HUES6 (cell line): ENCODE data around the gene NAGLU.
A peak's percentile ranks its signal among the peaks of the same experiment; 100 is the strongest.
"Not testable (repeated sequence)": the region's sequence is repeated elsewhere in the genome, so short reads cannot be mapped to it uniquely, and the experiment has no call there.

Source experiments
- H3K27ac ChIP-seq: 2 replicates; pipeline ENCODE4 v1.7.0; 2013; ENCODE audit warnings: low read depth, mild to moderate bottlenecking, low read length, inconsistent platforms
- H3K27me3 ChIP-seq: 2 replicates; pipeline ENCODE4 v1.6.1; 2013; ENCODE audit warnings: low read length; ENCODE audit not compliant: control insufficient read depth, insufficient read depth
- H3K36me3 ChIP-seq: 2 replicates; pipeline ENCODE4 v1.6.1; 2013; ENCODE audit warnings: low read length; ENCODE audit not compliant: control insufficient read depth, insufficient read depth
- H3K4me1 ChIP-seq: 2 replicates; pipeline ENCODE4 v1.6.1; 2013; ENCODE audit warnings: low read length; ENCODE audit not compliant: control insufficient read depth, insufficient read depth
- H3K4me3 ChIP-seq: 2 replicates; pipeline ENCODE4 v1.5.1; 2013; ENCODE audit warnings: low read depth, low read length
- H3K9ac ChIP-seq: one replicate; pipeline ENCODE4 v1.6.1; 2013; ENCODE audit warnings: mild to moderate bottlenecking, low read length
- H3K9me3 ChIP-seq: 2 replicates; pipeline ENCODE4 v1.6.1; 2013; ENCODE audit warnings: low read depth, low read length; ENCODE audit not compliant: control insufficient read depth, insufficient read depth

Gene NAGLU

DNA sequence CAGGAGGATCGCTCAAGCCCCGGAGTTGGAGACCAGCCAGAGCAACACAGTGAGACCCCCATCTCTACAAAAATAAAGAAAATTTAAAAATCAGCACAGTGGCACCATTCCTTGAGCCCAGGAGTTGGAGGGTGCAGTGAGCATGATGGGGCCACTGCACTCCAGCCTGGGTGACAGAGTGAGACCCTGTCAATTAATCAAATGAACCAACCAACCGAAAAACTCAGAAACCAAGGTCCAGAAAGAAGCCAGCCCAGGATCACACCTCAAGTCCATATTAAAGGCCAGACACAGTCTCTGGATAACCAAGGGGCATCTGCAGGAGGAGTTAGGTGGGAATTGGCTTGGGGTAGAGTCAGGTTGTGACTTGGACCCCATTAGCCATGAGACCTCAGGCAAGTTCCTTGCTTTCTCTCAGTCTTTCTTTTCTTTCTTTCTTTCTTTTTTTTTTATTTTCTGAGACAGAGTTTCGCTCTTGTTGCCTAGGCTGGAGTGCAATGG lies 19.1 kb downstream of the NAGLU start:
- no peaks in the 10 kb centered on the region for H3K9me3 ChIP-seq
- peak overlapping the region; percentile 95 for H3K4me3 ChIP-seq
- no peaks in the 10 kb centered on the region for H3K36me3 ChIP-seq
- H3K4me1 ChIP-seq, result peaks cover 16% of the 10 kb centered on the region
- H3K27ac ChIP-seq, result 0 out of 2 replicates have a peak overlapping the region, but pooled peaks have one; percentile 24
- no peaks in the 10 kb centered on the region for H3K27me3 ChIP-seq
- peak overlapping the region; percentile 81 for H3K9ac ChIP-seq

DNA sequence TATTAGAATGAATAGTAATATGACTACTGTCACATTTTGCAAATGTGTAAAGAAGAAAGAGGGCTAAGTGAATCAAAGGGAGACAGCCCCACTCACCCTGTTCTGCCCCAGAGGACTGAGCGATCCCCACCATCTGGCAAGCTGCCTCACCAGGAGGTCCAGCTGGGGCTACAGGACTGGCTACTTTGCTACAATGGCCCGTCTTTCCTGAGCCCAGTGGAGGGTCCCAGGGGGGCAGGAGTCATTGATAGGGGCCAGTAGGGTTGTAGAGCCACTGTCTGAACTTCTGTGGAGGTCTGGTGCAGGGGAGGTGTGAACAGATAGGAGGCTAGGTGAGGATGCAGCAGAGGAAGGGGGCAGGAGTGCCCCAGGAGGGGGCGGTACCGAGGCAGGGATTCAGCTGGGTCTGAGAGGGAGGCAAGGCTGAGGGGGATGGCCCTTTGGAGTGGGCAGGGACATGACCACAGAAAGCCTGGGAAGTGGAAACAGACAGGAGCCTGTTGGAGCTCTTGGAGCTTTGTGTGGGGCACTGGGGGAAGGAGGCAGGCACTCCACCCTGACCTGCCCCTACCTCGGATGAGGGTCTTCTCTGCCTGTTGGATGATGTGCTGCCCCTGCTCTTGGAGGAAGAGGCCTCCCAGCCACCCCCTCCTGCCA lies 20.0 kb downstream of the NAGLU start:
- H3K9me3 ChIP-seq, H3K27ac ChIP-seq, H3K4me3 ChIP-seq, H3K36me3 ChIP-seq, H3K27me3 ChIP-seq, H3K9ac ChIP-seq: not testable (repeated sequence)
- H3K4me1 ChIP-seq, result peaks cover 16% of the 10 kb centered on the region

DNA sequence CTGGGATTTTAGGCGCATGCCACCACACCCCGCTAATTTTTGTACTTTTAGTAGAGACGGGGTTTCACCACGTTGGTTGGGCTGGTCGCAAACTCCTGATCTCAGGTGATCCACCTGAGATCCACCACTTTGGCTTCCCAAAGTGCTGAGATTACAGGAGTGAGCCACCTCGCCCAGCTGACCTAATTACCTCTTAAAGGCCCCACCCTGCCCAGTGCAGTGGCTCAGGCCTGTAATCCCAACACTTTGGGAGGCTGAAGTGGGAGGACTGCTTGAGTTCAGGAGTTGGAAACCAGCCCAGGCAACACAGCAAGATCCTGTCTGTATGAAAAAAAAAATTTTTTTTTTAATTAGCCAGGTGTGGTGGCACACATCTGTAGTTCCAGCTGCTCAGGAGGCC lies 23.0 kb downstream of the NAGLU start:
- H3K9me3 ChIP-seq, result no peaks in the 10 kb centered on the region
- H3K27me3 ChIP-seq, result no peaks in the 10 kb centered on the region
- H3K4me3 ChIP-seq, result no peak overlapping the region
- H3K36me3 ChIP-seq, result peaks cover 9% of the 10 kb centered on the region
- no peak overlapping the region for H3K27ac ChIP-seq
- peaks cover 18% of the 10 kb centered on the region for H3K4me1 ChIP-seq
- no peak overlapping the region for H3K9ac ChIP-seq

DNA sequence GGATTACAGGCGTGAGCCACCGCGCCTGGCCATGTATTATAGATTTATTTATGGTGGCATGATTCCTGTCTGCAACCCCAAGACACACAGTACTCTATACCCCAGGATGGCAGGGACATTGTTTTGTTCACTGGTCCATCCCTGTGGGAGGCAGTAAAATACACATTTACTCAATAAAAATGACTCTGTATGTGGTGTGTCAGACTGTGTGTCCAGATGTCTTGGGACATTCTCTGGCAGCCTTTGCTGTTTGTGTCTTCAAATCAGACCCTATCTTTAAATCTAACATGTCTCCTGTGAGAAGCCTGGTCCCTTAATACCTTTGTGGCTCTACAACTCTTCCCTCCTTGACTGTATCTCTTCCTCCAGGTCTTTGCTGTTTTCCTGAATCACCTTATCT lies 24.2 kb downstream of the NAGLU start:
- Histone ChIP-seq H3K9ac (no peak overlapping the region), H3K9me3 (no peaks in the 10 kb centered on the region)

DNA sequence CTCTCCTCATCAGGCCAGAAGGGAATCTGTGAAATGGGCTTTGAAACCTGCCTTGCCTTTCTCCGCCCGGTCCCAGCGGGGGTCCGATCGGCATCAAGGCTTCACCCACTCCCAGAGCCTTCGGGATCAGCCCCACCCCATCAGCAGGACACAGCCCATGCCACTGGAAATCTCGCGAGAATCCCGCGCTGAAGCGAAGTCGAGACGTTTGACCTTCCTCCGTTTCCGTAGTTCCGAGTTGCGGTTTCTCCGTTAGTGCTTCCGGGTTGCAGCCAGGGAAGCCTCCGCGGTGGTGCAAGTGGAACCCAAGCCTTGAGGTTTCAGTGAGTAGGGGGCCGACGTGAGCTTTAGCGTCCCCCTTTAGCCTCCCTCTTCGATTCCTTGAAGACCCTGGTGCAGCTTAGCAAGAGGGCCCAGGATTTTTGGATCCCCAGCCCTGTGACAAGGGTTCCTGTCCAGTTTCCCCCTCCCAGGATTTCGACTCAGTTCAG lies 25.9 kb downstream of the NAGLU start, which contains the start of gene COASY:
COASY (plus strand) TSS at position 252 of the 491 bp plus-strand sequence. CDS start 475 bp downstream, outside the sequence.
- Histone ChIP-seq H3K4me3 (peak within 1 kb of the TSS; percentile 81), H3K4me1 (peaks cover 15% of the 10 kb centered on the region), H3K9me3 (no peaks in the 10 kb centered on the region), H3K27me3 (no peaks in the 10 kb centered on the region), H3K36me3 (peaks cover 31% of the 10 kb centered on the region), H3K27ac (peak within 1 kb of the TSS; percentile 21; the same call in 1 of the 2 replicates), H3K9ac (peak within 1 kb of the TSS; percentile 92)

More for the DNA sequence above, 24.2 kb downstream of the NAGLU start:
- Histone ChIP-seq H3K36me3 (peaks cover 20% of the 10 kb centered on the region), H3K4me1 (peaks cover 15% of the 10 kb centered on the region), H3K4me3 (no peak overlapping the region), H3K27me3 (no peaks in the 10 kb centered on the region), H3K27ac (no peak overlapping the region)

DNA sequence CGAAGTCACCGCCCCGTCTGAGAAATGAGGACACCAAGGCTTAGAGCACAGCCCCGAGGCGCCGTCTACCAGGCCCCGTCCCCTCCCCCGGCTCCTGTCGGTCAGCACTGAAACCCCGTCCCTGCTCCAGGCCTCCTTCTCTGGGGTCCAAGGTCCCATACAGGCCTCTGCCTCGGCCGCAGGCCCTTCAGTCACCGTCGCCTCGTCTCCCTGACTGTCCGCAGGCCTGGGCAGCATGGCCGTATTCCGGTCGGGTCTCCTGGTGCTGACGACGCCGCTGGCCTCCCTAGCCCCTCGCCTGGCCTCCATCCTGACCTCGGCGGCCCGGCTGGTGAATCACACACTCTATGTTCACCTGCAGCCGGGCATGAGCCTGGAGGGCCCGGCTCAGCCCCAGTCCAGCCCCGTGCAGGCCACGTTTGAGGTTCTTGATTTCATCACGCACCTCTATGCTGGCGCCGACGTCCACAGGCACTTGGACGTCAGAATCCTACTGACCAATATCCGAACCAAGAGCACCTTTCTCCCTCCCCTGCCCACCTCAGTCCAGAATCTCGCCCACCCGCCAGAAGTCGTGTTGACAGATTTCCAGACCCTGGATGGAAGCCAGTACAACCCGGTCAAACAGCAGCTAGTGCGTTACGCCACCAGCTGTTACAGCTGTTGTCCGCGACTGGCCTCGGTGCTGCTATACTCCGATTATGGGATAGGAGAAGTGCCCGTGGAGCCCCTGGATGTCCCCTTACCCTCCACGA lies 26.5 kb downstream of the NAGLU start:
- Histone ChIP-seq H3K9me3 (no peaks in the 10 kb centered on the region), H3K27me3 (no peaks in the 10 kb centered on the region), H3K27ac (peak overlapping the region; percentile 21; the same call in 1 of the 2 replicates), H3K9ac (peak overlapping the region; percentile 92), H3K36me3 (peaks cover 31% of the 10 kb centered on the region), H3K4me3 (peak overlapping the region; percentile 81), H3K4me1 (peaks cover 17% of the 10 kb centered on the region)

DNA sequence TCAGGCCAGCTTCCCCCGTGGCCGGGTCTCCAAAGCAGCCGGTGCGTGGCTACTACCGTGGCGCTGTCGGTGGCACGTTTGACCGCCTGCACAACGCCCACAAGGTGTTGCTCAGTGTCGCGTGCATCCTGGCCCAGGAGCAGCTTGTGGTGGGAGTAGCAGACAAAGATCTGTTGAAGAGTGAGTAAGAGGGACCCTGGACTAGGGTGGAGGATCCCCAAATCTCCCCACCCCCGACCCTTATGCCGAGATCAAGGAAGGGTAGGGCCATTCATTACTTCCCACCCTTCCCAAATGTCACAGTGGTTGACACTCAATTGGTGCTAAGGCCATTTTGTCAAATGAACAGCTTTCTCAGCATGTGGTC lies 27.1 kb downstream of the NAGLU start:
- peak overlapping the region; percentile 92 for H3K9ac ChIP-seq
- H3K36me3 ChIP-seq, result peaks cover 31% of the 10 kb centered on the region
- H3K27ac ChIP-seq, result no peak overlapping the region; the same call in 1 of the 2 replicates
- no peaks in the 10 kb centered on the region for H3K27me3 ChIP-seq
- no peaks in the 10 kb centered on the region for H3K9me3 ChIP-seq
- peaks cover 20% of the 10 kb centered on the region for H3K4me1 ChIP-seq
- H3K4me3 ChIP-seq, result peak overlapping the region; percentile 81

DNA sequence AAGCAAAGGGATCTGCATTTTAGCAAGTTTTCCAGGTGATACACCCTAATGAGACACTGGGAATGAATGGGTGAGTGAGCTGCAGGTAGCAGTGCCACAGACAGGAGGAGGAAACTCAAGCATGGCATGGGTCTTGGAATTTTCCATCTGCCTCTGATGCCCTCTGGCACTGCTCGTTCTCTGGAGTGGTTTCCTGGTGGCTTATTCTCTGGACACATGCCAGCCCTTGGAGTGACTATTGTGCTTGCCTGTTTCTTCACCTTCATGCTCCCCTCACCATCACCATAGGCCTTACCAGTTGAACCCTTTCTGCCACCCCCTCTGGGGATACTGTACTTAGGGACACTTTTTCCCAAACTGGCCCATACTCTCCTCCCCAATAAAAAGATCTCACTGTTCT lies 27.5 kb downstream of the NAGLU start:
- no peaks in the 10 kb centered on the region for H3K27me3 ChIP-seq
- no peaks in the 10 kb centered on the region for H3K9me3 ChIP-seq
- no peak overlapping the region for H3K27ac ChIP-seq
- H3K4me3 ChIP-seq, result peak overlapping the region; percentile 81; the same call in 1 of the 2 replicates
- peak overlapping the region; percentile 92 for H3K9ac ChIP-seq
- peaks cover 34% of the 10 kb centered on the region for H3K36me3 ChIP-seq
- peaks cover 20% of the 10 kb centered on the region for H3K4me1 ChIP-seq

DNA sequence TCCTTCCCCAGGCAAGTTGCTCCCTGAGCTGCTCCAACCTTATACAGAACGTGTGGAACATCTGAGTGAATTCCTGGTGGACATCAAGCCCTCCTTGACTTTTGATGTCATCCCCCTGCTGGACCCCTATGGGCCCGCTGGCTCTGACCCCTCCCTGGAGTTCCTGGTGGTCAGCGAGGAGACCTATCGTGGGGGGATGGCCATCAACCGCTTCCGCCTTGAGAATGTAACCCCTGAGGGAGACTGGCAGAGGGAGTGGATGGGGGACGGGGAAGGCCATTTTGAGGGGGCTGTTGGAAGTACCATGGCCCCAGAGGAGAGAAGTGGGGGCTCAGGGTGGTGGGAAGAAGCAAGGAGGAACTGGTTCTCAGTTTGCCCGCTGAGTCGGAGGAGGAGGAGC lies 27.9 kb downstream of the NAGLU start:
- H3K27ac ChIP-seq, result no peak overlapping the region
- H3K4me3 ChIP-seq, result no peak overlapping the region
- H3K27me3 ChIP-seq, result no peaks in the 10 kb centered on the region
- peaks cover 38% of the 10 kb centered on the region for H3K36me3 ChIP-seq
- H3K9ac ChIP-seq, result no peak overlapping the region
- no peaks in the 10 kb centered on the region for H3K9me3 ChIP-seq
- H3K4me1 ChIP-seq, result peaks cover 20% of the 10 kb centered on the region

DNA sequence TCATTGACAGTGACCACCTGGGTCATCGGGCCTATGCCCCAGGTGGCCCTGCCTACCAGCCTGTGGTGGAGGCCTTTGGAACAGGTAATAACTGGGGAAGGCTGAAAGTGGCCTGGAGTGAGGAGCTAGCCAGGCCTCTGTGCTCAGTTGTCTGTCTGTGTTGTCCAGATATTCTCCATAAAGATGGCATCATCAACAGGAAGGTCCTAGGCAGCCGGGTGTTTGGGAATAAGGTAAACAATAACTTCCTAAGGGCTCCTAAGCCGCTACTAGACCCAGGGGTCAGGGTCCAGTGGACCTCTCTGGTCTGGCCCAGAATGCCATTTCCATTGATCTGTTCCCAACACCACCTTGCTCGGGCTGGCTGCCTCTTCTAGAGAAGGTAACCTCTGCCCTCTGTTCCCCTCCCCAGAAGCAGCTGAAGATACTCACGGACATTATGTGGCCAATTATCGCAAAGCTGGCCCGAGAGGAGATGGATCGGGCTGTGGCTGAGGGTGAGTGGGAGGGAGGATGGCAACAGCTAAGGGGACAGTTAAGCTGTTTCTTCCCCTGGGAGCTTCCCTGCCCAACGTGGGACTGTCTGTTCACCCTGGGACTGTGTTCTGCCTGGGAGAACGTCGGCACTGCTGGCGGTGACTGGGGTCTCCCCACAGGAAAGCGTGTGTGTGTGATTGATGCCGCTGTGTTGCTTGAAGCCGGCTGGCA lies 28.9 kb downstream of the NAGLU start:
- Histone ChIP-seq H3K9ac (no peak overlapping the region), H3K27me3 (no peaks in the 10 kb centered on the region), H3K4me3 (no peak overlapping the region), H3K9me3 (no peaks in the 10 kb centered on the region), H3K36me3 (peaks cover 49% of the 10 kb centered on the region), H3K4me1 (peaks cover 20% of the 10 kb centered on the region), H3K27ac (no peak overlapping the region)
